HG03135 (cell line): ENCODE data around the gene ZC3HAV1L.
A peak's percentile ranks its signal among the peaks of the same experiment; 100 is the strongest.
"Not testable (repeated sequence)": the region's sequence is repeated elsewhere in the genome, so short reads cannot be mapped to it uniquely, and the experiment has no call there.

ENCODE experiments used
- ATAC-seq: cut with Tn5 transposase; IDR thresholded peaks from one replicate; pipeline ENCODE4 v1.9.1; 2021; ENCODE audit warnings: mild to moderate bottlenecking, moderate library complexity; ENCODE audit not compliant: unreplicated experiment

ZC3HAV1L gene, protein sequence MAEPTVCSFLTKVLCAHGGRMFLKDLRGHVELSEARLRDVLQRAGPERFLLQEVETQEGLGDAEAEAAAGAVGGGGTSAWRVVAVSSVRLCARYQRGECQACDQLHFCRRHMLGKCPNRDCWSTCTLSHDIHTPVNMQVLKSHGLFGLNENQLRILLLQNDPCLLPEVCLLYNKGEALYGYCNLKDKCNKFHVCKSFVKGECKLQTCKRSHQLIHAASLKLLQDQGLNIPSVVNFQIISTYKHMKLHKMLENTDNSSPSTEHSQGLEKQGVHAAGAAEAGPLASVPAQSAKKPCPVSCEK

DNA sequence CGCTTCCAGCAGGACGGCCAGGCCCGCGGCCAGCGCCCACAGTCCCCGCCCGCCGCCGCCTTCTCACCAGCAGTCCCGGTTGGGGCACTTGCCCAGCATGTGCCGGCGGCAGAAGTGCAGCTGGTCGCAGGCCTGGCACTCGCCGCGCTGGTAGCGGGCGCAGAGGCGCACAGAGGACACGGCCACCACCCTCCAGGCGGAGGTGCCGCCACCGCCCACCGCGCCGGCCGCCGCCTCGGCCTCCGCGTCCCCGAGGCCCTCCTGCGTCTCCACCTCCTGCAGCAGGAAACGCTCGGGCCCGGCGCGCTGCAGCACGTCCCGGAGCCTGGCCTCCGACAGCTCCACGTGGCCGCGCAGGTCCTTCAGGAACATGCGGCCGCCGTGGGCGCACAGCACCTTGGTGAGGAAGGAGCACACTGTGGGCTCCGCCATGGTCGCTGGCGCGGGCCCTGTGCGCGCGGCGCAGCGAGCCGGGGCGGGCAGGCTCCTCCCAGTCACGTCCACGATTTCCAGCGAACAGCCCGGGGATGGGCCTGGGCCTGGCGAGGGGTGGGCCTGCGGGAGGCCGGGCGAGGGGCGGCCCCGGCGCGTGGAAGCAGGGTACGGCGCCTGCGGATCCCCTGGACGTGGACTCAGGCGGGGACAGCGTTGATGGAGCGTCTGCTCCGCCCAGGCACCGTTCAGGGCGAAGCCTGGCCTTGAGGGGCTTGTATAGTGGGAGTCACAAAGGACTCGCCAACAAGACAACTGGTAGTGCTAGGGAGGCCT is at the start of gene ZC3HAV1L:
Gene ZC3HAV1L (minus strand): TSS at position 457 of the 768 bp plus-strand sequence. CDS start 25 bp downstream, at position 432.
- ATAC-seq: peak; percentile 71

DNA sequence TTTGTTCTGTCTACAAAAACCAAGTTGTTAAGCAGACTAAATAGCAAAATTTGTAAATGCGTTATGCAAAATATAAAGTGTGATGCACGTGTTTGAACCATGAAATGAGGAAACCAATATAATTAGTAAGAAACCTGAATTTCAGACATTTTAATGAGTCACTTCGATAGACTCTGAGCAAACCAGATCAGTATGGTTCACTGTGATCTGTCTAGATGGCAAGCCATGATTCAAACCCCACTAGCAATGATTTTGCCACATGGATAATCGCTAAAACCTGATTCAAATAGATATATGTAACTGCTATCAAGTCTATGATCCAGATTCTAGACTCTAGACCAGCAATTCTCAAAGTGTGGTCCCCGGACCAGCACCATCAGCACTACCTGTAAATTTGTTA is 48.9 kb upstream of the ZC3HAV1L start:
- ATAC-seq: no peak

DNA sequence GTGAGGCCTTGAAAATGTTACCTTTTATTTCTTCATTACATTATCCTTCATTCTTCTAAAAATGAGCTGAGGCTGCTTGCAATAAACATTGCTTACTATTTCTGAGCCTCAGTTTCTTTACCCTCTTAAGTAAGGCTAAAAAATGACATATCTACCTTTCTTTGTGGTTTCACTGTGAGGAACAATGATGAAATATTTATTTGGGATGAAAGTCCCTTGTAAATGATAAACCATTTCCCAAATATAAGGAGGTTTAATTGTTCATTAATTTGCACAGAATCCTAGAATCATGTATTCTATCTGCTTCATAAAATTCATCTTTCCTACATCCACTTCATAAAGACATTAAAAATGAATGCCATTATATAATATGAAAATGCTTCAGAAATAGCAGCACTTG is 45.7 kb upstream of the ZC3HAV1L start:
- ATAC-seq: no peak

DNA sequence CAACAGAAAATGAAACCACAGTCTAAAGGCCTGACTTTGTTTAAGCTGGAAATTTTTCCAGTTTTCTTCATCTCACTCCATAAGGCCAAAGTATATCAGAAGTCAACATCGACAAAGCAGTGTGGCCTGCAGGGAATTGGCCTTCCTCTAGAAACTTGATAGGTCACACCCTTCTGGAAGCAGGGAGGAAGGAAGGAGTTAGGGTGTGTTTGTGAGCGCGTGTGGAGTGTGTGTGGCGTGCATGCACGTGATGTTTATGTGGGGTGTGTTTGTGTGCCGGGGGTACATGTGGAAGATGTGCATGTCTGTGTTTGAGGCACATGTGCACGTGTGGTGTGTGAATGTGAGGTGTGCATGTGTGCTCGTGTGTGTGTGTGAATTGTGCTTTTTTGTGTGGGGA is 45.1 kb upstream of the ZC3HAV1L start:
- no peak for ATAC-seq

DNA sequence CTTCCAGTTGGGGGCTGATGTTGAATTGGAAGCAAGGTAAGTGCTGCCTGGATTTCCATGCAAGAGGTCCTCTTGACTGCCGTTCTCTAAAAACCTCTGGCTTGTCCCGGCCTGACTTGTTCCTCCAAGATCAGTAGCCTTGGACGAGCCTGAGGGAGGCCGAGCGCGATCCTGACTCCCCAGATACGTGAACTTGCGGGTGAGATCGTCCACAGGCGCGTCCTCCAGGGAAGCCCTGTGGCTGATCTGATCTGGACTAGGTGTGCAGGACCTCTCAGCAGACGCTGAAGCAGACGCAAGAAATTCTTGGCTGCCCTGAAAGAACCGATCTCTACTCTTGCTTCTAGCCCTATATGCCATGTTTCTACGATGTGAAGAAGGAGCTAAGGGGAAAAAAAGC is 44.0 kb upstream of the ZC3HAV1L start:
- no peak for ATAC-seq

DNA sequence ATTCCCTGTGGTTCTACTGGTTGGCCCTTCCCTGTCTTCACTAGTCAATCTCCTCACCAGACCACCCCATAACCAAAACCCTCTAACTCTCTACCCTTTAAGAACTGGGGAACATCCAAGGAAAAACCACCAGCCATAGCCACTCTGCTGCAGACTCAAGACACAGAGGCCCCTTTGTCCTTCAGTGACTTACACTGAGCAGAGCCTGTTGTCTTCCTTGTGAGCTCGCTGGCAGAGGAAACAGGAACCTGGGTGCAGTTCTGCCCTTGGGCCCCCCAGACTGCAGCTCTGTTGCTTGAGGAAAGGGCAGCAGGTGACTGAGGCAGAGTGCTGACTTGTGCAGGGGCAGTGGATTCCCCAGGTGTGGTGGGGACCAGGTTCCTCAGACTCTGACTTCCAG is 43.1 kb upstream of the ZC3HAV1L start:
- no peak for ATAC-seq

DNA sequence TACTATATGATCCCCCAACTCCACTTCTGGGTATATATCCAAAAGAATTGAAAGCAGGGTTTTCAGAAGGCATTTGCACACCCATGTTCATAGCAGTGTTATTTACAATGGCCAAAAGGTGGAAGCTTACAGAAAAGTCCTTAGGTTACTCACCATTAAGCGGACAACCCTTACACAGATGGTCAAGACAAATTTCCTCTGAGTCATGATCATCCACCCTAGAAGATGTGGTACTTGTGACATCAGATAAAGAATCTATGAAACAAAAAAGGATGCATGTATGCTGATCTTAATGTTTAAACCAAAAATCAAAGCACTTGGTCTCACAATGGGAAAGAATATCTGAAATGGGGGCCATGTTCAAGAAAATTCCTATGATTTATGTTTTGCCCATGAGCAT is 42.6 kb upstream of the ZC3HAV1L start:
- no peak for ATAC-seq

DNA sequence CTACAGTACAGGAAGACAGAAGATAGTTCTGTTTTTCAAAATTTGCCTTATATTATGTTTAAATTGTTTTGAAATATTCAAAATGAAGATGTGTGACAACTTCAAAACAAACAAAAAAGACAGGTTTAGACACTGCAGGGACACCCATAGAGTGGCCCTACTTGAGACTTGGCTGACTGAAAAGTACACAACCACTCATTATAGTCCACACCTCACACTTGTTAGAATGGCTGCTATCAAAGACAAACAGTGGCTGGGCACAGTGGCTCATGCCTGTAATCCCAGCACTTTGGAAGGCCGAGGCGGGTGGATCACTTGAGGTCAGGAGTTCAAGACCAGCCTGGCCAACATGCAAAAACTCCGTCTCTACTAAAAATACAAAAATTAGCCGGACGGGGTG is 41.9 kb upstream of the ZC3HAV1L start:
- not testable (repeated sequence) for ATAC-seq

DNA sequence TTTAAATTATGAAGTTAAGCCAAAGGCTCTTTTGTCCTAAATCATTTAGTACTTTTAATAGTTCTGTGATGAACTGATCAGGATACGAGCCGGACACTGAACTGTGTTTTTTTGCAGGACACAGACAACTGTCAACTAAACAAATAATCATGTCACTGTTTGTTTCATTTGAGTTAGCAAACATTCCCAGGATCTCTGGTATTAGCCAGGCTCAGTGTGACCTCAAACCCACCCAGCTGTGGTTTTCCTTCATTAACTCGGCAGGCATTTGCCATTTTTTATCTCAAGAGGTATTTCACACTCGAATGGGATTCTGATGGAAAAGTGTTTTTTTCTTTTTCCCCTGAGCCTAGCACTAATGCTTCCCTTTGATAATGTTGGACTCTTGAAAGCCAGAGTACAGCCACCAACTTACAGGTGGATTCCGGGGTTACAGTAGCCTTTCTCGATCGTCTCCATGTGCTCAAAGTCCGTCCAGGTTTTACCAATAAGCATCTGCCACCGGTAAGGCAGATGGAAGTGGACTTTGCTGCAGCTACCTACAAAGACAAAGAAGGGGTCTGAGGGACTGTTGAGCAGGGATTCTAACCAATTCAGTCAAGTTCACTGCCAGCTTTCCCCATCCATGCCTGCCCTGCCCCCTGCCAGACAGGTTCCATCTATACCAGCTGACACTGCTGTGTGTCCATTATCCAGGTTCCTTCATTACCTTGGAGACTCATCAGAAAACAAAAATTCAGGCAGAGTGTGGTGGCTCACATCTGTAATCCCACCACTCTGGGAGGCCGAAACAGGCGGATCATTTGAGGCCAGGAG is 40.2 kb upstream of the ZC3HAV1L start:
- no peak for ATAC-seq

DNA sequence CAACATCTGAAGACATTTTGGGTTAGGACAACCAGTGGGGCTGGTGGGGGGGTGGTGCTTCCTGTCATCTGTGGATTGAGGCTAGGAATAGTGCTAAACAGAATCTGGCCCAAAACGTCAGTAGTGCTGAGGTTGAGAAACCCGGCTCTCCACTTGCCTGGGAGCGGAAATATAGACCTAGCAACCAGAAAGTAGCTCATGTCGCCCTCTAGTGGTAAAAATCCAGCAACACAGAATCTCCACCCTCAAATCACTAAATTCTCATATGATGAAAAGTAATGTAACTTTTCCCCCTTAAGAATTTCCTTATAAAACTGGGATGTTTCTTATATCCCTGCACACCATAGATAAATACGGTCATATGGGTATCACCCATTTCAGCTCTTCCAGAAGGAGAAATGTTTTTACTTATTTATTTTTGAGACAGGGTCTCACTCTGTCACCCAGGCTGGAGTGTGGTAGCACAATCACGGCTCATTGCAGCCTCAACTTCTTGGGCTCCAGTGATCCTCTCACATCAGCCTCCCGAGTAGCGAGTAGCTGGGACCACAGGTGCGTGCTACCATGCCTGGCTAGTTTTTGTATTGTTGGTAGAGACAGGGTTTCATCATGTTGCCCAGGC is 39.3 kb upstream of the ZC3HAV1L start:
- peak; percentile 85 for ATAC-seq

DNA sequence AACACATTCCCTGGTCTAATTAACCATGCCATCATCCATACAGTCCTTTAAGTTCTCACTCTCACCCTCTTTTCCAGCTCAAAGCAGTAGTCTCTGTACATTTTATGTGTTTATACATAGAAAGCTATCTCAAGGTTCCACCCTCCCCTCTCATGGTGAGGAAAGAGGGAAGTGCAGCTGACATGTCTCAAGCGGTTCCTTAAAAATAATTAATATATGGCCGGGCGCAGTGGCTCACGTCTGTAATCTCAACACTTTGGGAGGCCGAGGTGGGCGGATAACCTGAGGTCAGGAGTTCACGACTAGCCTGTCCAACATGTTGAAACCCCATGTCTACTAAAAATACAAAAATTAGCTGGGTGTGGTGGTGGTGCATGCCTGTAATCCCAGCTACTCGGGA is 37.0 kb upstream of the ZC3HAV1L start:
- ATAC-seq: no peak

DNA sequence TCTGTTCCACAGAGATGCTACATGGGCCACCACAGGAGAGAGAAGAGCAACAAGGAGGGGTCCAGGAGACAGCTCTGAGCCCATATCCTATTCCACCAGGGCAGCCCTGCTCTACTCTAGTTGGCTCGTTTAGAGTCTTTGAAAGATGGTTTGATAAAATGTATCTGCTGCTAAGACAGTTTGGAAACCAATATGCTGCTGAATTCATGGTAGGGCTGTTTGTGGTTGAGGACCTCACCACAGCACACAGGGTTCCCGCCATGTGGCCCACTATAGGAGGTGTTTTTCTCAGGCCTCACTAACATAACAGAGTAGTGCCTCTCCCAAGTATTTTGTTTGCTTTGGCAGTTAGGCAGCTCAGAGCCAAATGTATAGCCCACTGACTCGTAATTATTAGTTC is 35.8 kb upstream of the ZC3HAV1L start:
- ATAC-seq: no peak

DNA sequence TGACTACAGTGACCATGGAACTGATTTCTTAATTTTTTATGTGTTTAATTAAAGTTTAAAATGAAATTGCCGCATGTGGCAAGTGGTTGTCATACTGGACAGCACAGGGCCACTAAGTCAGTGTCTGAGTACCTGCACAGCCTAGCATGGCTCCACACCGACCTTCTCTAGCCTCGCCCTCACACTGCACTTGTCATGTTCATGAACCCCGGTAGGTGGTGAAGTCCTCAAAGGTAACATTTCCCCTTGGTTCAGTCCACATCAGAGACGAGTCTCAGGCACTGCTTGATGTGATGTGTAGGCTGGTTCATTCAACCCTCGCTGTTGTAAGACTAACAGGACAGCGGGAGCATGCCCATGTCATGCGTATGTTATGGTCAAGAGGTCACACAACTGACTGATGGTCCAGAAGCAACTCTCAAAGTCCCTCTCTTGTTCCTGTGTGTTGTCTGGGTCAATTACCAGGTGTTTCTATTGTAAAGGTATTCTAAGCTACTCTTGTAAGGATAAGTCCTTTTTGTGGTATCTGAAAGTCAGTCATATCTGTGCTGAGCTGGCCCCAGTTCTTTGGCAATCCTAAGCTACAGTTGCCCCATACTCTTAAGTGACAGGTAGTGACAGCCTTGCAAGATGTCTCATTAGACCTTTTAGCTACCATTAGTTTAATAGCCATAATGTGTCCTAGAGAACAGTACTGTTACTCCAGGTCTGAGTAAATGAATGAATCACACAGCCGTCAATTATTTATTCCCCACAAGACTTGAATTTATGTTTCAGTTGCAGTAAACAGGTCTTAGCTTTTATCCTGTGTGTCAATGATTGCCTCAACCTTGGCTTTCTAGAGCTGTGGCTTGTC is 32.9 kb upstream of the ZC3HAV1L start:
- no peak for ATAC-seq

DNA sequence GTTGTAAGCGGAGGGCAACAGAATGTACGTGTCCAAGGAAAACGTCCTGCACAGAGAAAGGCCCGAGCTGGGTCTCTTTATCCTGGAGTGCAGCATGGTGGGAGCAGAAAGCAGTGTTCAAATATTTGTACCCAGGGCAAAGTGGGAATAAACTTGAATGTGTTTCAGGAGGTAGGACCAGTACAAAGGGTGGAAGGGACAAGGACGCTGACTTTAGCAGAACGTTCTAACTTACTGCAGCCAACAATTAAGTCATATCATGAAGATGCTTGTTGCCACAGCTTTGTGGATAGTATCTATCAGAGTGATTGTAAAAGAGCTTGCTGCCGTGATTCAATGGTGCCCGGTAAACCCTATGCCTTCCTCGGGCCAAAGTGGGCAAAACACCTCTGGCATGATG is 30.5 kb upstream of the ZC3HAV1L start:
- no peak for ATAC-seq

DNA sequence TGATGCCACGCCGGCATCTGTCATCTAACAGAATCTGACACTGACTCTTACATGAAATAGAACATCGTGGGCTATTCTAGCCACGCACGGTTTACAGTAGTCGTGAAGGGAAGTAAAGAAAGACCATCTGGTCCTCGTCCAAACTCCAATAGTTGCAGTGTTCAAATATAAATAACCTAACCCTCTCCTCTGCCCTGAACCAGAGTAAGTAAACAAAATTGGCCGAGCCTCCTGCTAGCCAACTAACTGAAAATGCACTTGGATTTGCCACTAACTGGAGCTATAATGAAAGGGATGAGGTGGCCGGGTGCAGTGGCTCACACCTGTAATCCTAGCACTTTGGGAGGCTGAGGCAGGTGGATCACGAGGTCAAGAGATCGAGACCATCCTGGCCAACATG is 29.5 kb upstream of the ZC3HAV1L start:
- ATAC-seq: no peak

DNA sequence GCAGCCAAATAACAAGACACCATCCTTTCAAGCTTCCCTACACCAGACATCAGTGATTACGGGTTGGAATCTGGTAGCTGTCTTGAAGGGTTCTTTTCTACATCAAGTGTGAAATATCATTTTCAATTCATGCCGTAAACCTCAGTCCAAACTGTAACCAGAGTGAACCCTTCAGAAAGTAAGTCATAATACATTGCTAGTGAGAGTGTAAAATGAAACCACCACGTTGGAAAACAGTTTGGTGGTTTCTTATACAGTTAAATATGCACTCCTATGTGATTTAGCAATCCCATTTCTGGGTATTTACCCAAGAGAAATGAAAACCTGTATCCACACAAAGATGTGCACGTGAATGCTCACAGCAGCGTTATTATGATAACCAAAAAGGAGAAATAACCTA is 25.6 kb upstream of the ZC3HAV1L start:
- ATAC-seq: no peak

DNA sequence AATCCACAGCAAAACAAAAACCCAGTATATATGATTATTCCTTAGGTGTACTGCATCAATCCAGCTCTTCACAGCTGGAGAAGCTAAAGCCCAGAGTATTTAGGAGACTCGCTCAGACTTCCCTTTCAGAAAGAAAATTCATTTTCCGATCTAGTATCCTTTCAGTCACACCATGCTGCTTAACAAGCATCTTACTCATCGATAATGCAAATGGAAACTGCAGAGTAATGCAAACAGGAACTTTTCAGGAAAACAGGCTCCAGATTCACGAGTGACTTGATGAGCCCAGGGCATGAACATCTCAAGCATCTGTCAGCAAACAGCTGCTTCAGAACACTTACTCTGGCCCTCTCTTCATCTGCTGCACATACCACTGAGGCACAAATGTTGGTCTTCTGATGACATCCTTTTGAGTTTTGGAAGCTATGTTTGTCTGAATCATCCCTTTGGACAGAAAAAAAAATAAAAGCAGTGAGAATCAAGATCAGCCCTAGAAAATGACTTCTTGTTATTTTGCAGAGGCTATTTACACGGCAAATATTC is 24.9 kb upstream of the ZC3HAV1L start:
- no peak for ATAC-seq

DNA sequence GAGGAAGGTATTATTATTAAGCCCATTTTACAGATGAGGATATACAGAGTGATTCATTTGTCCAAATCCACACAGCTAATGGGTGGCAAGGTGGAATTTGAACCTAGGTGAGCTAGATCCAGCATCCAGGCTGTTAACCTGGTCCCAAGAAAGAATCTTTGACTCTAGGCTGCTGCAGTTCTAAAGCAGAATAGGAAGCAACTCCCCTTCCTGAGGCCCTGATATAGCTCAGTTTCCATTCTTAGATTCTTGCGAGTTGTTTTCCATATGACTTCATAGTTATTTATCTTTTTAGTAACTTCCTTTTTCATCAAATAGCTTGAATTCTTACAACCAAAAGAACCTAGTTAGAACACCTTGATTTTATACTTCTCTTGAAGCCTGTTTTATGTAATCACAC is 24.1 kb upstream of the ZC3HAV1L start:
- ATAC-seq: no peak

DNA sequence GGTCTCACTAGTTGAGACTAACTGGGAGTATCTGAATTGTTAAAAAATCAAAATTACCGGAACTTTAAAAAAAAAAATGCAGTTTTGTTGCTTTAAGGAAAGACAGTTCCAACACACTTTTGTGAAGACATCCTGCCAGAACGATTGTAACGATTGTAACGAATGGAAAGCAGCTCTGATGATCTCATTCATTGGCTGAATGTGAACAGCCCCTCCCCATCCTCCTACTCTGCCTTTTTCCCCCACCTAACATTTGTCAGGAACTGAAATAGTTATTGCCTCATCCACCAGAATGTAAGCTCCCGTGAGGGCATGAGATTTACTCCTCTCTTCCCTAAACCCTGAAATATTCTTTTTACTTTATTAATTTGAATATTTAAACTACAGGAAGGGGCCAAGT is 23.1 kb upstream of the ZC3HAV1L start:
- no peak for ATAC-seq

DNA sequence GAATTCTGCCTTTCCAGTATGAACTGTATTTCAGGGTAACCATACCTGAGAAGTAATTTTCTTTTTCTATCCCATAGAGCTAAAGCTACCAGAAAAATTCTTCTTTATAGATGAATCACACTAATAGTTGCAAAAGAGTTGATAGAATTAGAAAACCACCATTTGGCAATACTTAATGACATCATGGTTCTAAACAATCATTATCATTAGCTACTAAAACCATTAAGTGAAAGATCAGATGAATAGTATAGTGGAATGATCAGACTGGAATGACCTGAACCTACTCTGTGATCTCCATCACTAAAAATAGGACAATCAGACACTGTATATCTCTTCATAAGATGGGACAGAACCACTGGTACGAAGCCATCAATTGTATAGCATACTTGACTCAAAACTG is 19.8 kb upstream of the ZC3HAV1L start:
- no peak for ATAC-seq
